HG02885 (cell line): ENCODE data around the gene CRYGC.
"Not testable (repeated sequence)": the region's sequence is repeated elsewhere in the genome, so short reads cannot be mapped to it uniquely, and the experiment has no call there.

ENCODE experiments used
- ATAC-seq: cut with Tn5 transposase; IDR thresholded peaks from one replicate; pipeline ENCODE4 v1.9.1; 2021; ENCODE audit warnings: mild to moderate bottlenecking; ENCODE audit not compliant: unreplicated experiment, poor library complexity

Gene CRYGC

DNA sequence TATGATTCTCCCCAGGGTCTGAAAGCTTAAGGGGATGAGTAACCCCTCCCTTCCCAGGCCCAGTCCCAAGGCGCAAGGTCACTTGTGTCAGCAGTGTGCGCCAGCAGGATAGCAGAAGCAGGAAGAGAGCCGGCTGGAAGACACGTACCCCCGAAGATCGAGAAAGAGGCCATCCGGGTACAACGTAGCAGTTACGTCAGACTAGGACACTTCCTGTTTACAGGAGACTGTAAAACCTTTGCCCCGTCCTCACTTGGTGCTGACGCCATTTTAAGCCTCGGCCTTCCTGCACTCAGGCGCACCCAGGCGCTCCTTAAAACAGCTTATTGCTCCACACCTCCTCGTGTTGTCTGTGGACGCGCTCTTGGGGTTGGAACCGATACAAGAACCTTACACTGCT, 9.8 kb upstream of the CRYGC start:
- no peak for ATAC-seq

DNA sequence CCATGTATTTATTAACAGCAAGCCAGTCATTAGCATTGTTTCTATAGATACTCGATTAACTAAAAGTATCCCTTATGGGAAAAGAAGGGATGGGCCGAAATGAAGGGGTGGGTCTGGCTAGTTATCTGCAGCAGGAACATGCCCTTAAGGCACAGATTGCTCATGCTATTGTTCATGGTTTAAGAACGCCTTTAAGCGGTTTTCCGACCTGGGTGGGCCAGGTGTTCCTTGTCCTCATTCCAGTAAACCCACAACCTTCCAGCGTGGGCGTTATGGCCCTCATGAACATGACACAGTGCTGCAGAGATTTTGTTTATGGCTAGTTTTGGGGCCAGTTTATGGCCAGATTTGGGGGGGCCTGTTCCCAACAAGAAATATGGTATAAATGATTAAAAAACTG, 8.7 kb upstream of the CRYGC start:
- not testable (repeated sequence) for ATAC-seq

DNA sequence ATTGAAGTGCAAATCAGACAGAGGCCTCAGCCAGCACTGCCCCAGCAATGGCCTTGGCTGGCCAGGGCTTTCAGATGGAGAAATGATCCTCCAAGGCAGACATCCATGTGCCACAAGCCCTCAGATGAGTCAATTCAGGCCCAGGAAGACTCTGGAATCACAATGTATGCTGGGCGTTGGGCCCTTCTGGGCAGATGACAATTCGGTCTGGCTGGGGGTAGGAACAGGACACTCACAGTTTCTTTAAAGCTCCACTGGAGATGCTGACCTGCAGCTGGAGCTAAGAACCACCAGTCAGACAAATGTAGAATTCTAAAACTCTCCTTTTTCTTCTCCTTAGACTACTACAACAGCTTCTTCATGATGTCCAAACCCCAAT, 7.1 kb upstream of the CRYGC start:
- no peak for ATAC-seq

DNA sequence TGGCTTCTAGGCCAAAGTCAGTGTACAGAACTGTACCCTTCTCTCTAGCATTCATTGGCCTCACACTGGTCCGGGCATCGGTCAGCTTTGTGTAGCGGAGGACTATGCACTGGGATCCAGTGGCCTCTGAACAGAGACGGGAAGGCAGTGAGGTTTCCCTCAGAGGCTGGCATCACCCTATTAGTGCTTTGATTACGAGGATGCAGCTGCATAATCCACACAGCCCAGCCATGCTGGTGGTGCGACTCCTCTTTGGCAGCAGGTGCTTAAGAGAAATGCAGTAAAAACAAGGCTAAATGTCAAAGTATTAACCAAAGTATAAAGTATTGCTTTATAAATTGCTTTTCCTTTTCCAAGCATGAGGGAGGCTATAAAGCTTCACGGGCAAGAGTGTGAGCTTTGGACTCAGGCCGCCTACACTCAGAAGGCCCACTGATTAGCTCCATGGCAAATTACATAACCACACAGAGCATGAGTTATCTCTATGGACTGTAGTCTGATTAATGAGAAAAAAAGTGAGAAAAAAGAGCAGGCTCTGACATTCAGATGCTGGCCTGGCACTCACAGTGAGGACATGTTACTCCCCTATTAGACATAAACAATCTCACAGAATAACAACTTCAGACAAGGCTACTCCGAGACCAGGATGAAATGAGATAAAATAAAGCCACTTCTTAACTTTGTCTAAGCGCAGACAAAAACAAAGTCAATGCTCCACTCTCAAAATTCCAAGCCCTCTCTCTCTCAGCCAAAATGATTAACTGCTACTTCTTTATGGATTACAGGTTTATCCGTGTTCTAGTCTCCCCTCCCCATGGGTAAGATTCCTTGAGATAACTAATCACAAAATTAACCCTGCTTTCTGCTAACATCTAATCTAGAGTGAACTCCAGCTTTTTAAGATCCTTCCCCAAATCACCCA, 6.4 kb upstream of the CRYGC start:
- ATAC-seq = no peak

DNA sequence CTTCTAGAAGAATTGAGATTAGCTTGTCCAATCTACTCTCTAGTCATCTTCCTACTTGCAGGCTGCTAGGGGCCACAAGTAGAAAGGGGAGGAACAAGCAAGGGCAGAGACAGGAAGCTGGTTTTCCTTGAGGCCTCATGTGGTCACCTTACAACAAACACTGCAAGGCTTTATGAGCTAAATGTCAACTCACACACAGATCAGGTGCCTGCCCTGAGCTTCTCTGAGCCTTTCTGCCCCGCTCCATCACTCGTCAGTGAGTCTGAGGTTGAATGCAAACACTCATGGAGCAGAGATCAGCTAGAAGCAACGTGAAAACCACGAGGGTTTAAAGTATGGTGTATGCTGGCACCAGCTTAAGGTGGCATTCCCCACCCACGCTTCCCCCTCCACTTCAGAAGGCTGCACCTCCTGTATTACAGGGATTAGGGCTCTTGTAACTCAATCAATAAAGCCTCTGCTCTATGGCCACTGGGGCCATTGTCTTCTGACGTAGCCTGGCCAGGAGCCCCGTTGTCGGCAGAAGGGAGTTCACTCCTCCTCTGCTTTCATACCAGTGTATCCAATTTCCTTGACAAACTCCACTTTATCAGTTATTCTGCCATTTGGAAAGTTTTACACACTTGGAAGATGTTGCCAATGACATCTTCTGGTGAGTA, 5.4 kb upstream of the CRYGC start:
- ATAC-seq = peak; percentile 77

DNA sequence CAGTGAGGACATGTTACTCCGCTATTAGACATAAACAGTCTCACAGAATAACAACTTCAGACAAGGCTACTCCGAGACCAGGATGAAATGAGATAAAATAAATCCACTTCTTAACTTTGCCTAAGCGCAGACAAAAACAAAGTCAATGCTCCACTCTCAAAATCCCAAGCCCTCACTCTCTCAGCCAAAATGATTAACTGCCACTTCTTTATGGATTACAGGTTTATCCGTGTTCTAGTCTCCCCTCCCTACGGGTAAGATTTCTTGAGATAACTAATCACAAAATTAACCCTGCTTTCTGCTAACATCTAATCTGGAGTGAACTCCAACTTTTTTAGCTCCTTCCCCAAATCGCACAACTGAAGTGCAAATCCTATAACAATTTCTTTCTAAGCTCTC, 1.1 kb upstream of the CRYGC start:
- ATAC-seq = no peak

DNA sequence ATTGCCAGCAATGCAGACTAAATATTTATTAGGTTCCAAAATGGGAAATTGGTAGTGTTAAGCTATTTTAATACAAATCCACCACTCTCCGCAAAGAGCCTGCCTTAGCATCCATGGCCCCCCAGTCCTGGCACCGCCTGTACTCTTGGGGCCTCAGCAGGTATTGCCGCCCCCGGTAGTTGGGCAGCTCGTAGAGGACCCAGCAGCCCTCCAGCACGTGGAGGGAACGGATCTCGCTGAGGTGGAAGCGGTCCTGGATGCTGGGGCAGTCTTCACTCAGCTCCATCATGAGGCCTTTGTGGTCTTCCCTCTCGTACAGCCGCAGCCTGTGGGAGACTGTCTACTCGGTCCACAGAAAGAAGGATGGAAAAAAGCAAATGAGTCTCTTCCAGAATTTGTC, 1.5 kb downstream of the CRYGC start:
- ATAC-seq = no peak

DNA sequence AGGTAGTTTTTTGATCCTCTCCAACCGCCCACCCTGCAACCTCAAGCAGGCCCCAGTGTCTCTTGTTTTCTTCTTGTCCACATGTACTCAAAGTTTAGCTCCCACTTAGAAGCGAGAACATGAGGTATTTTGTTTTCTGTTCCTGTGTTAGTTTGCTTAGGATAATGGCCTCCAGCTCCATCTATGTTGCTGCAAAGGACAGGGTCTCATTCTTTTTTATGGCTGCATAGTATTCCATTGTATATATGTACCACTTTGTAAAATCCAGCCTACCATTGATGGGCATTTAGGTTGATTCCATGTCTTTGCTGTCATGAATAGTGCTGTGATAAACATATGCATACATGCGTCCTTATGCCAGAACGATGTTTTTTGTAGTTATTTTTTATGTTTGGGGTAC, 2.5 kb downstream of the CRYGC start:
- ATAC-seq = no peak

DNA sequence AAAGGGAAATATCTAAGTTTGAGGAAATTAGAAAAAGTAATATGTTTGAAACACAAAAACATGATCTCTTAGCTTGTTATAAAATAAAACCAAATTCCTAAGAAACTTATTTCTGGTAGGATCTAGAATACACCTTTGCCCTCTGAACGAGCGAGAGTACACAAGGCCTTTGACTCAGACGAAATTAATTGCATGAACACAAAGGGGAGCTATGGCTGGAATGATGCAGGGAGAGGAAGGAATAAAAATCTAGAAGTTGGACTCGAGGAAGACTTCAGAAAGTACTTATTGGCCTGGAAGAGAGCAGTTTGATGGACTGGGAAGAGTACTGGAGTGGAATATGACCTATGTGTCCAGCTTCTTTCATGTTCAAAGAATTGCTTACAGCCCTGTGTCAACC, 4.4 kb downstream of the CRYGC start:
- no peak for ATAC-seq

DNA sequence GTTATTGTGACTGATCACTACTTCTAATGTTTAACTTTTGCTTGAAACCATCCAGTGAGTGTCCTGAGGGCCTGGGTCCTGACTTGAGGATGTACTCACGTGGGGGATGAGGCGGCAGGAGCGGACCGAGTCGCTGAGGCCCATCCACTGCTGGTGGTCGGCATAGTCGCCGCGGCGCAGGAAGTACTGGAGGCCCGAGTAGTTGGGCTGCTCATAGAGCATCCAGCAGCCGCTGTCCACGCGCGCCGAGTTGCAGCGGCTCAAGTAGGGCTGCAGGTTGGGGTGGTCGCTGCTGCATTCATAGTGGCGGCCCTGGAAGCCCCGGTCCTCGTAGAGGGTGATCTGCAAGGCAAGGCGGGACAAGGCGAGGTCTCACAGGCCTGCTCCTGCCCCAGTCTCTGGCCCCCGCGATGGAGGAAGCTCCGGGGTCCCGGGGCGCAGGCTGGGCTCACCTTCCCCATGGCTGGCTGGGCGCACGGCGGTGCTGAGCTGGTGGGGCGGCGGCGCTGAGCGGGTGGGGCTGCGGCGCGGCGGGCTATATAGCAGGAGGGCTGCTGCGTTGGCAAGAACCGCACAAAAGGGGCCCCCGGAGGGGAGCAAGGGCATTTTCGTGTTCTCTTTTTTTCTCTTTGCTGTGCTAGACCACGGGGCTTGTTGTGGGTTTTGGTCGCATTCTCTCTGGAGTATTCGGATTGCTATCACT, 5.5 kb downstream of the CRYGC start, which contains the start of gene CRYGD:
Gene CRYGD (minus strand): TSS at position 512 of the 703 bp plus-strand sequence. CDS start 51 bp downstream, at position 461.
- ATAC-seq = not testable (repeated sequence)

DNA sequence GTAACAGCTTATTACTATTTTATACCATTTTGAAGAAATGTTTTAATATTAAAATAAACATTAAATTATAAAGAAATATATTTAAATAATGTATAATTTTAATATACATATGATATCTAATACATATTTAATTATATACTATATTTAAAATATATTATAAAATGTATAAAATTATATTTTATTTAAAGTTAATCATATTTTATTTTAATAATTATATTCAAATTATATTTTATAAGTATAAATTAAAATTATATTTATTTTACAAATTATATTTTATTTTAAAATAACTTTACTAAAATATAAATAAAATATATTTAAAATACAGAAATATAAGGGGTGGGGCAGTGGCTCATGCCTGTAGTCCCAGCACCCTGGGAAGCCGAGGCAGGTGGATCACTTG, 7.4 kb downstream of the CRYGC start:
- no peak for ATAC-seq

DNA sequence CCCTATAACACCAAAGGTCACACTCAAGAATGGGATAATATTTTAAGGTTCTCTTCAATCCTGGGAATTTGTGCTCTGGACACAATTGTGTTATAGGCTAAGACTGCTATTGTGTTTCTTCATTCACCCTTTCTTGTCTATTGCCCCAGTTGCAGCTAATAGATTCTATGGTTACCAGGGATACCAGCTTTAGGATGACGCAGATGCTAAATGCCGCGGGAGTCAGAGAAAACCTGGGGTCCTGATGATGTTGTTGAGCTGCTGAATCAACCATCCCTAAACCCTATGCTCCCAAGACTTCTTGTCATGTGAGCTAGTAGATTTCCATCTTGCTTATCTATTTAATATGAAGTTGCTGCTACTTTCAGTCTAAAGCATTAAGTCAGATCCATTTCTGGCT, 10.7 kb downstream of the CRYGC start:
- no peak for ATAC-seq

DNA sequence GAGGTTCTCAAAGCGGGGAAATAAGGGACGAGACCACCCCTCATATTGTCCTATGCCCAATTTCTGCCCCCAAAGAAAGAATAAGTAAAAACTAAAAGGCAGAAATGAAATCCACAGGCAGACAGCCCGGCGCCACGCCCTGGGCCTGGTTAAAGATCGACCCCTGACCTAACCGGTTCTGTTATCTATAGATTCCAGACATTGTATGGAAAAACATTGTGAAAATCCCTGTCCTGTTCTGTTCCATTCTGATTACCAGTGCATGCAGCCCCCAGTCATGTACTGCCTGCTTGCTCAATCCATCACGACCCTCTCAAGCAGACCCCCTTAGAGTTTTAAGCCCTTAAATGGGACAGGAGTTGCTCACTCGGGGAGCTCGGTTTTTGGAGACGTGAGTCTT, 12.2 kb downstream of the CRYGC start:
- not testable (repeated sequence) for ATAC-seq

DNA sequence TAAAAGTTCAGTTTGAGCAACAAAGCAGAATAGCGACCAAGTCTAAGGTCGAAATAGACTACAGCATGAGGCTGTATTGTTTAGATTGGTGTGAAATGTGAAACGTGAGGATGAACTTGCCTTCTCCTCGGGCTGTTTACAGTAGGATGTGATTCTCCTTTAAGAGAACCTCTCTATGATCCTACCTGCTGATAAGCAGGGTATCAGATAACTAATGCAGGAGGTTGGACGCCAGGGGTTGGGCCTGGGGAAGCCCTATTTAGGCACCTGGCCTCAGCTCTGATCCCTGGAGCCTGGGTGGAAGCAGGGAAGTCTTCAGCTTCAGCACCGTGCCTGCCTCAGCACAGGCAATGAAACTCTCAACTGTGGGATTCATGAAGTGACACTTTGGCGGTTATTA, 16.7 kb downstream of the CRYGC start:
- ATAC-seq = no peak

DNA sequence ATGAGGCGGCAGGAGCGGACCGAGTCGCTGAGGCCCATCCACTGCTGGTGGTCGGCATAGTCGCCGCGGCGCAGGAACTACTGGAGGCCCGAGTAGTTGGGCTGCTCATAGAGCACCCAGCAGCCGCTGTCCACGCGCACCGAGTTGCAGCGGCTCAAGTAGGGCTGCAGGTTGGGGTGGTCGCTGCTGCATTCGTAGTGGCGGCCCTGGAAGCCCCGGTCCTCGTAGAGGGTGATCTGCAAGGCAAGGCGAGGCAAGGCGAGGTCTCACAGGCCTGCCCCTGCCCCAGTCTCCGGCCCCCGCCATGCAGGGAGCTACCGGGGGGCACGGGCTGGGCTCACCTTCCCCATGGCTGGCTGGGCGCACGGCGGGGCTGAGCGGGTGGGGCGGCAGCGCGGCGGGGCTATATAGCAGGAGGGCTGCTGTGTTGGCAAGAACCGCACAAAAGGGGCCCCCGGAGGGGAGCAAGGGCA, 17.3 kb downstream of the CRYGC start:
- ATAC-seq = not testable (repeated sequence)

DNA sequence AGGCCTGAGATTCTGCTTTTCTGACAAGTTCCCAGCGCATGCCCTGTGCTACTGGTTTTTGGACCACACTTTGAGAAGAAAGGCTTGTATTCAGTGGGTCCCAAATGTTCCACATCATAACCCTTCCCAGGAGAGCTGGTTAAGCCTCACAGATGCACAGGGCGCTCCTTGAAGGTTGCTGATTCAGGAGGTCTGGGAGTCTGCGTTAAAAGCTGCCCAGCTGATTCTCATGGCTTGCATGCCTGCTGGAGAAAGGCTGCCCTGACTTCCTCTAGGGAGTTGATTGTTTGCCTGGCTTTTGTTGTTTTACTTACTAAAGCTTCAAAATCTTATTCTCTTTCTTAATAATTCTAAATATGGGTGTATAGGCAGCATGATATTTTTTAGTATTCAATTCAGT, 26.0 kb downstream of the CRYGC start:
- no peak for ATAC-seq

DNA sequence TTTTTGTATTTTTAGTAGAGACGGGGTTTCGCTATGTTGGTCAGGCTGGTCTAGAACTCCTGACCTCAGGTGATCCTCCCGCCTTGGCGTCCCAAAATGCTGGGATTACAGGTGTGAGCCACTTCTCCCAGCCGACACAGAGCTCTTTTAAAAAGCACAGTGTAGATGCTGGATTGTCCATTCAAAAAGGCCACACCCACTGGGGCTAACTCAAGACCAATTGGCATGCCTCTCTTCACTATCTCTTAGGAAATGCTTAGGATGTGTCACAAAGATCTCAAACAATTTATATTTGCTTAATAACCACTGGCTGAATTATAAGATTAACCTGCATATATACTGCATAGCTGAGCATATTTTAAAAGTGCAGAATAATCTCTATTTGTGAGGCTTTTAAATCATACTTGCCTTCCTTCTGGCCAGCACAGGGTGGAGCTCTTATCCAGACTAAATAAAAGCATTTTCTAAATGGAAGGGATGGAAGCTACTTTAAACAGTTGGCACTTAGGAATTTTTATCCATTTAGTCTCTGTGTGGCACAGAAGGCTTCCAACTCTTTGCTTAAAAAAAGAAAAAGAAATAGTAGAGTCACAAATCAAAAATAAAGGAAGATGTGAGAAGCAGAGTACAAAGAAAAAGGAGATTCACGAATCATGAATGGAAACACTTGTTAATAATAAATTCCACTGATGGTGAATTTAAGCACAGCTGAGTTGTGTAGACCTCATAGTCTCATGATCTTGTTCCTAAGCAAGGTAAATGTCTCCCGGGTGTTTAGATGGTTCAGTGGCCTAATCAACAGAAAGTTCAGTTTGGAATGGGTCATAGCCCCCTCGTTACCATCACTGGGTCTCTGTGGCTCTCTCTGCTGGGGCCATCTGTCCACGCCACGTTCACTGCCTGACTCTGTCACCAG, 27.7 kb downstream of the CRYGC start:
- ATAC-seq = no peak

DNA sequence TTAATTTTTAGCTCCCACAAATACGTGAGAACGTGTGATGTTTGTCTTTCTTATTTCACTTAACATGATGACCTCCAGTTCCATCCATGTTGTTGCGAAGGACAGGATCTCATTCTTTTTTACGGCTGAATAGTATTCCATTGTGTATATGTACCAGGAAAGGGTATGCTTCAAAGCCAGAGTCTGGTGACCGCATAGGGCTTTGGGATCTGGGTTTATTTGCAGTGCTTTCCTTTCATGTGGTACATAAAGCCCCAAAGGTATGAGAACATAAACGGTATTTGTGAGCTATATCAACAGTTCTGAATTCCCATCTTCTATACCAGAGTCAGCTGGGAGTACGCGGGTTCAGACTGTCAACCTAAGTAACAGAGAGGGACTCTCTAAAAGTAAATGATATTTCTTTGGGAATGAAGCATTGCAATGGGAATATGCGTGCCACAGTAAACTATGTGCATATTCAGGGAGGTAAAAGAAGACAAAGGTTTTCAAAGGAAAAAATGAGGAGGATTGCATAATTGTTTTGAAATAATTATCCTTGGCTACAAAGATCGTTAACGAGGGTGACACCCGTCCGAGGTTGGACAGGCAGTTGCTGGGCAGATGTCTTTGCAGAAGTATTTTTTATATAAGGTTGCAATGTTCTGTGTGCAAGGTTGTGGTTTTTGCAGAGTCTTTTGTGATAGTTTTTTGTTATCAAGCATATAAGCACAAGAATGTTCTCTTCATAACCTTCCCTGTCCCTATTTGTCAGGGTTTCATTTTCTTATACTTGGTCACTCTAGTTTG, 29.8 kb downstream of the CRYGC start:
- ATAC-seq = no peak

DNA sequence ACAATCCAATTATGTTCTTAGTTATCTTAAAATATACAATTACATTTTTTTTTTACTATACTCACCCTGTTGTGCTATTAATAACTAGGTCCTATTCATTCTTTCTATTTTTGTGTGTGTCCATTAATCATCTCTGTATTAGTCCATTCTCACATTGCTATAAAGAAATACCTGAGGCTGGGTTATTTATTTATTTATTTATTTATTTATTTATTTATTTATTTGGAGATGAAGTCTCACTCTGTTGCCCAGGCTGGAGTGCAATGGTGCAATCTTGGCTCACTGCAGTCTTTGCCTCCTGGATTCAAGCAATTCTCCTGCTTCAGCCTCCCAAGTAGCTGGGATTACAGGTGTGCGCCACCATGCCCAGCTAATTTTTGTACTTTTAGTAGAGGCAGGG, 30.9 kb downstream of the CRYGC start:
- not testable (repeated sequence) for ATAC-seq
